ENCODE results near the gene EZH1. TPM values are rescaled to one million over a fixed set of nuclear protein-coding genes. Genes with fewer than 3 reads are reported as not detected.
A peak's percentile ranks its signal among the peaks of the same experiment; 100 is the strongest.
"Not testable (repeated sequence)": the region's sequence is repeated elsewhere in the genome, so short reads cannot be mapped to it uniquely, and the experiment has no call there.

The EZH1 gene
- total and polyA plus RNA-seq, 2 experiments from 2014 or later = 9.5 to 22.5 TPM

DNA sequence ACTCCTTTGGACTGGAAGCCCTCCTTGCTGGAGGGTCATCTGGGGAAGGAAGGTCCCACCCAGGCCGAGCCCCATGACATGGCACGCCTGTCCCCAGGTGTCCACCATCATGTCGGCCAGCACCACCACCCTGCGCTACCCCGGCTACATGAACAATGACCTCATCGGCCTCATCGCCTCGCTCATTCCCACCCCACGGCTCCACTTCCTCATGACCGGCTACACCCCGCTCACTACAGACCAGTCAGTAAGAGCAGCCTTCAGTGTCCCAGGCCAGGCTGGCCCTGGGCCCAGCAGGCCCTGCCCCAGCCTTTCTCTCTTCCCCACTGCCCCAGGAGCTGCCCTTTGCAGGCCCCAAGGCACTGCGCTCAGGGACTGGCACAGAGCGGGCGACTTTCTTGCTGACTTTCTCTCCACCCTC is 79.2 kb downstream of the EZH1 start:
- H3K27me3 ChIP-seq = no peaks in the 10 kb centered on the region
- no peaks in the 10 kb centered on the region for H3K9me3 ChIP-seq (ENCODE audit: low read depth)
- H3K9me2 ChIP-seq (replicated peaks; ENCODE audit: insufficient read depth) = no peaks in the 10 kb centered on the region
- no peak overlapping the region for H3K27ac ChIP-seq
- H3K4me3 ChIP-seq = no peak overlapping the region
- TF ChIP-seq EZH2 (IDR thresholded peaks at IDR 0.05; ENCODE audit: borderline replicate concordance) (no peak), EZH2phosphoT487 (IDR thresholded peaks at IDR 0.05; ENCODE audit: low read depth, severe bottlenecking, unreplicated experiment) (no peak)
- TF ChIP-seq, protein P1, sequence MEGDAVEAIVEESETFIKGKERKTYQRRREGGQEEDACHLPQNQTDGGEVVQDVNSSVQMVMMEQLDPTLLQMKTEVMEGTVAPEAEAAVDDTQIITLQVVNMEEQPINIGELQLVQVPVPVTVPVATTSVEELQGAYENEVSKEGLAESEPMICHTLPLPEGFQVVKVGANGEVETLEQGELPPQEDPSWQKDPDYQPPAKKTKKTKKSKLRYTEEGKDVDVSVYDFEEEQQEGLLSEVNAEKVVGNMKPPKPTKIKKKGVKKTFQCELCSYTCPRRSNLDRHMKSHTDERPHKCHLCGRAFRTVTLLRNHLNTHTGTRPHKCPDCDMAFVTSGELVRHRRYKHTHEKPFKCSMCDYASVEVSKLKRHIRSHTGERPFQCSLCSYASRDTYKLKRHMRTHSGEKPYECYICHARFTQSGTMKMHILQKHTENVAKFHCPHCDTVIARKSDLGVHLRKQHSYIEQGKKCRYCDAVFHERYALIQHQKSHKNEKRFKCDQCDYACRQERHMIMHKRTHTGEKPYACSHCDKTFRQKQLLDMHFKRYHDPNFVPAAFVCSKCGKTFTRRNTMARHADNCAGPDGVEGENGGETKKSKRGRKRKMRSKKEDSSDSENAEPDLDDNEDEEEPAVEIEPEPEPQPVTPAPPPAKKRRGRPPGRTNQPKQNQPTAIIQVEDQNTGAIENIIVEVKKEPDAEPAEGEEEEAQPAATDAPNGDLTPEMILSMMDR (IDR thresholded peaks at IDR 0.05; ENCODE audit: poor library complexity) = no peak
- H4K20me1 ChIP-seq (ENCODE audit: insufficient read depth, poor library complexity, severe bottlenecking) = no peaks in the 10 kb centered on the region
- no peak for DNase-seq (ENCODE audit: low spot score)
- H3K79me2 ChIP-seq = peaks cover 5% of the 10 kb centered on the region
- H3K4me1 ChIP-seq (ENCODE audit: insufficient read depth) = peaks cover 21% of the 10 kb centered on the region
- H3K36me3 ChIP-seq (replicated peaks; ENCODE audit: insufficient read depth, low read depth) = no peaks in the 10 kb centered on the region
- no peak overlapping the region for H3K4me2 ChIP-seq
- WGBS (ENCODE audit: low lambda C conversion rate, missing lambda C conversion rate) = 87% methylated on average over 14 of the region's 14 CpGs
- H2AFZ ChIP-seq = no peak overlapping the region

DNA sequence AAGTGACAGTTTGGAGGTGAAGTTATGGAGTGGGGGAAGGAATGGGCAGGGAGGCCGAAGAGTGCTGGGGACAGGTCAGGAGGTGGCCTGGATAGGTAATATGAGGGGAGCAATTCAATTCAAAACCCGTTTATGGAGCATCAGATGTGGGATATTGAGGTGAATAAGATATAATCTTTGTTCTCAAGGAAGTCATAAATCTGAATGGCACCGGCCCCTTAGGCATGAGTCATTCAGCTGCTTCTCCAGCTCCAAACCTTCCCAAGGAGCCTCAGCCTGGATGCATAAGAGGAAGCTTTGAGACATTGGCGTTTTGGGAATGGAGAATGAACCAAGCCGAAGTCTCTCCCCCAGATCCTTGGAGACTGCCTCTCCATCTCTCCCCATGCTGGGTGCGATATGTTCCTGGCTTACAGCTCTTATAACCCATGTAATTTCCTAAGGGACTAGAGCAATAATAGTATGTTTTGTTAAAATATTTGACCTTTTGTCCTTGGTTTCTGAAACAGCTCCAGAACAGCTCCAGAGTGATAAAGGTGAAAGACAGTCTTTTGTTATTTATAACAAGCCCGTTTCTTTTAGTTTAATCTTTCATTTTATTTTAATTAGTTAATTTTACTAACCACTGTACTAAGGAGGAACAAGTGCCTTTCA is 84.0 kb downstream of the EZH1 start:
- no peak for TF ChIP-seq EZH2 (IDR thresholded peaks at IDR 0.05; ENCODE audit: borderline replicate concordance)
- H3K4me2 ChIP-seq = peak overlapping the region; percentile 93
- H3K4me3 ChIP-seq = no peak overlapping the region
- no peak overlapping the region for H2AFZ ChIP-seq
- no peaks in the 10 kb centered on the region for H3K36me3 ChIP-seq (replicated peaks; ENCODE audit: insufficient read depth, low read depth)
- peaks cover 7% of the 10 kb centered on the region for H3K79me2 ChIP-seq
- peaks cover 13% of the 10 kb centered on the region for H3K4me1 ChIP-seq (ENCODE audit: insufficient read depth)
- no peaks in the 10 kb centered on the region for H3K9me2 ChIP-seq (replicated peaks; ENCODE audit: insufficient read depth)
- no peaks in the 10 kb centered on the region for H4K20me1 ChIP-seq (ENCODE audit: insufficient read depth, poor library complexity, severe bottlenecking)
- 64% methylated on average over 7 of the region's 7 CpGs for WGBS (ENCODE audit: low lambda C conversion rate, missing lambda C conversion rate)
- no peaks in the 10 kb centered on the region for H3K9me3 ChIP-seq (ENCODE audit: low read depth)
- DNase-seq (ENCODE audit: low spot score) = peak; percentile 67
- no peaks in the 10 kb centered on the region for H3K27me3 ChIP-seq
- peak overlapping the region; percentile 59 for H3K27ac ChIP-seq

DNA sequence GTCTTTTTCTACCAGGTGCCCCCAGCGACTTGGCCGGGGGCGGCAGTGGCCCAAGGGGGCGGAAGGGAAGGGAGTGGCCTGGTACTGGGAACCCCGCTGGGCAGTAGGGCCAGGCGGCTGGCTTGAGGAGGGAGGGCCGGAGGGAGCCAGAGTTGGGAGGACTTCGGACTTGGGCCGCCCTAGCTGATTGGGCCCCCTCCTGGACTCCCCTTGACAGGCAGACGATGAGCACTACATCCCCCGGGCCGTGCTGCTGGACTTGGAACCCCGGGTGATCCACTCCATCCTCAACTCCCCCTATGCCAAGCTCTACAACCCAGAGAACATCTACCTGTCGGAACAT is 84.9 kb downstream of the EZH1 start:
- not testable (repeated sequence) for H3K36me3 ChIP-seq (replicated peaks; ENCODE audit: insufficient read depth, low read depth); DNase-seq (ENCODE audit: low spot score); H3K9me3 ChIP-seq (ENCODE audit: low read depth); H4K20me1 ChIP-seq (ENCODE audit: insufficient read depth, poor library complexity, severe bottlenecking); H3K9me2 ChIP-seq (replicated peaks; ENCODE audit: insufficient read depth); H3K79me2 ChIP-seq; H3K27me3 ChIP-seq
- Histone ChIP-seq H3K27ac (peak overlapping the region; percentile 80), H3K4me2 (peak overlapping the region; percentile 93), H3K4me3 (peak overlapping the region; percentile 53), H2AFZ (peak overlapping the region; percentile 93), H3K4me1 (ENCODE audit: insufficient read depth) (peaks cover 13% of the 10 kb centered on the region)
- 33% methylated on average over 3 of the region's 14 CpGs for WGBS (ENCODE audit: low lambda C conversion rate, missing lambda C conversion rate)

DNA sequence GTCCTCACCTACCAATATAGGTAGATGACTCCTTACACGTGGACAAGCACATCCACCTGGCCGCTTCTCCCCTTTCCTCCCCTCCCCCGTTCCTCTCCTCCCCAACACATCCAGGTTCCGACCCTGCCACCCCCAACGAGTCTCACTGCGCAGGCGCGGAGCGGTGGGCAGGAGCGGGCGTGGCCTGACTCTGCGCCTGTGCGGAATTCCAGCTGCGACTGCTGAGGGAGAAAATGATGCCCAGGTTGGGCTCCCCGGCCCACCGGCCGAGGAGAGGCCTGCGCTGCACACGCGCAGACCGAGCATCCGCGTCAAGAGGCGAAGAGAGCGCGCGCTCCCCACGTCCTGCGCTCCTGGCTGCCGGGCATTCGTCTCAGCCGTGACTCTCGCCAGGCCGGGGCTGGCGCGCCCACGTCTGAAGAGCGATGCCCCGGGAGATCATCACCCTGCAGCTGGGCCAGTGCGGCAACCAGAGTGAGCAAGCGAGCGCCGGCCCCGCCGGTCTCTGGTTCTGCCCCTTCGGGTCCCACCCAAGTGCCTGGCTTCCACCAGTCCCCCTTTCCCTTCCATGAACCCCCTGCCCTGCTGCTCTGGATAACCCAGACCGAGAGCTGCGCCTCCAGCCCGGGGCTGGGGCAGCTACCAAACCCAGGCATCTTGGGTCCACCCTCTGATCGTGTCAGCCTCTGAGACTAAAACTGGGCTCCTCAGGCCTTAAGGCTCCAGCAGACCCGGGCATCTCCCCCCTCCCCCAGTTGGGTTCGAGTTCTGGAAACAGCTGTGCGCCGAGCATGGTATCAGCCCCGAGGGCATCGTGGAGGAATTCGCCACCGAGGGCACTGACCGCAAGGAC is 85.5 kb downstream of the EZH1 start, which contains the start of gene TUBG2:
Gene TUBG2 (plus strand): TSS at position 206 of the 853 bp plus-strand sequence. CDS start 220 bp downstream, at position 426.
- Histone ChIP-seq H3K9me2 (replicated peaks; ENCODE audit: insufficient read depth) (no peaks in the 10 kb centered on the region), H3K79me2 (peaks cover 7% of the 10 kb centered on the region), H2AFZ (peak within 1 kb of the TSS; percentile 93), H4K20me1 (ENCODE audit: insufficient read depth, poor library complexity, severe bottlenecking) (no peaks in the 10 kb centered on the region), H3K27me3 (no peaks in the 10 kb centered on the region), H3K36me3 (replicated peaks; ENCODE audit: insufficient read depth, low read depth) (no peaks in the 10 kb centered on the region), H3K27ac (peak within 1 kb of the TSS; percentile 80), H3K4me2 (peak within 1 kb of the TSS; percentile 93), H3K4me3 (peak within 1 kb of the TSS; percentile 53), H3K4me1 (ENCODE audit: insufficient read depth) (peaks cover 13% of the 10 kb centered on the region), H3K9me3 (ENCODE audit: low read depth) (no peaks in the 10 kb centered on the region)
- TF ChIP-seq EZH2 (IDR thresholded peaks at IDR 0.05; ENCODE audit: borderline replicate concordance) = no peak
- no peak for TF ChIP-seq EZH2phosphoT487 (IDR thresholded peaks at IDR 0.05; ENCODE audit: low read depth, severe bottlenecking, unreplicated experiment)
- TF ChIP-seq, protein P1 (IDR thresholded peaks at IDR 0.05; ENCODE audit: poor library complexity) = no peak
- 1% methylated on average over 57 of the region's 59 CpGs for WGBS (ENCODE audit: low lambda C conversion rate, missing lambda C conversion rate)
- DNase-seq (ENCODE audit: low spot score) = peak; percentile 95
